Measurements from ENCODE around the gene RAB3GAP2. TPM values are rescaled to one million over a fixed set of nuclear protein-coding genes. Genes with fewer than 3 reads are reported as not detected.

RAB3GAP2 gene
- total and polyA plus RNA-seq, 2 of the 13 experiments (the other 11 are each of a cell fraction or from before 2014, with no cell fraction given), result 22.6 to 25.0 TPM

- no peak for FAIRE-seq
- no peak overlapping the region for H3K27ac ChIP-seq (ENCODE audit: extremely low read length, insufficient read depth, low read length)
- in situ Hi-C loops (cut with HindIII; ENCODE audit: extremely low pct_ligation_motif_present, low pct_unique_long_range_greater_than_20kb) (no loop called here), intact Hi-C loops (cut with micrococcal nuclease; ENCODE audit: unreplicated experiment) (no loop called here)
- H4K20me1 ChIP-seq (ENCODE audit: insufficient read depth, low read length), result no peaks in the 10 kb centered on the region
- H3K27me3 ChIP-seq (ENCODE audit: control insufficient read depth in 1 of 2, insufficient read depth in 2 of 2, low read length in 2 of 2), result no peaks in the 10 kb centered on the region
- no peak overlapping the region for H2AFZ ChIP-seq (ENCODE audit: low read length)
- no peak overlapping the region for H3K9ac ChIP-seq (ENCODE audit: insufficient read depth, low read depth, low read length)
- 17% methylated on average over 3 of the region's 3 CpGs for WGBS (ENCODE audit: low lambda C conversion rate)
- H3K9me3 ChIP-seq (ENCODE audit: low read length), result no peaks in the 10 kb centered on the region
- ChIA-PET CTCF (ENCODE audit: low intra/inter-chr PET ratio, low total read pairs) (no interaction called here), POLR2A (no interaction called here)
- no peak for DNase-seq (ENCODE audit: low spot score)
- H3K4me3 ChIP-seq (replicated peaks in 1 of 3; ENCODE audit: insufficient read depth in 1 of 3, low read depth in 2 of 3, low read length in 3 of 3), result no peak overlapping the region
- TF ChIP-seq, protein P1, sequence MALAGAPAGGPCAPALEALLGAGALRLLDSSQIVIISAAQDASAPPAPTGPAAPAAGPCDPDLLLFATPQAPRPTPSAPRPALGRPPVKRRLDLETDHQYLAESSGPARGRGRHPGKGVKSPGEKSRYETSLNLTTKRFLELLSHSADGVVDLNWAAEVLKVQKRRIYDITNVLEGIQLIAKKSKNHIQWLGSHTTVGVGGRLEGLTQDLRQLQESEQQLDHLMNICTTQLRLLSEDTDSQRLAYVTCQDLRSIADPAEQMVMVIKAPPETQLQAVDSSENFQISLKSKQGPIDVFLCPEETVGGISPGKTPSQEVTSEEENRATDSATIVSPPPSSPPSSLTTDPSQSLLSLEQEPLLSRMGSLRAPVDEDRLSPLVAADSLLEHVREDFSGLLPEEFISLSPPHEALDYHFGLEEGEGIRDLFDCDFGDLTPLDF (CRISPR knock-in tag; IDR thresholded peaks at IDR 0.05), result no peak
- no peak for TF ChIP-seq MIXL1 (CRISPR knock-in tag; IDR thresholded peaks at IDR 0.05)
- no peaks in the 10 kb centered on the region for H3K4me1 ChIP-seq (ENCODE audit: insufficient read depth, low read length)
- no peak overlapping the region for H3K4me2 ChIP-seq (ENCODE audit: low read depth, low read length)
- H3K79me2 ChIP-seq (ENCODE audit: insufficient read depth, low read length), result no peaks in the 10 kb centered on the region
- no peaks in the 10 kb centered on the region for H3K36me3 ChIP-seq (replicated peaks in 1 of 2; ENCODE audit: control insufficient read depth in 1 of 2, insufficient read depth in 2 of 2, low read length in 2 of 2)
- no TSS peak for BruUV-seq (replicated peaks)
- ATAC-seq, result no peak
Measured at GRCh38 chr1:220307607-220308006, 35.4 kb upstream of the RAB3GAP2 start.

DNA sequence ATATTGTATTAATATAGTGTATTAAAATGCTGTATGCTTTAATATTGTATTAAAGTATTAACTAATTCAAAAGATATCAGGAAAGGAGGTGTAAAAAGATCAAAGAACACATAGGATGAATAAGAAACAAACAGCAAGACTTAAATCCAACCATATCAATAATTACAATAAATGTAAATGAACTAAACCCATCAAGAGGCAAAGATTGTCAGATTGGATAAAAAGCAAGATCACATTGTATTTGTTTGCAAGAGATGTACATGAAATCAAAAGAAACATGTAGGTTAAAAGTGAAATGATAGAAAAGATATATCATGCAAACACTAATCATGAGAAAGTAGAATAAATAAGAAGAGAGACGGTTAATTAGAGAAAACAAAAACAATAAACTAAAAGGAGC lies 34.1 kb upstream of the RAB3GAP2 start:
- ATAC-seq (no peak), DNase-seq (ENCODE audit: low spot score) (no peak), FAIRE-seq (no peak)
- H2AFZ ChIP-seq (ENCODE audit: low read length), result no peak overlapping the region
- H3K36me3 ChIP-seq (replicated peaks in 1 of 2; ENCODE audit: control insufficient read depth in 1 of 2, insufficient read depth in 2 of 2, low read length in 2 of 2), result no peaks in the 10 kb centered on the region
- no peak overlapping the region for H3K27ac ChIP-seq (ENCODE audit: extremely low read length, insufficient read depth, low read length)
- H3K9ac ChIP-seq (ENCODE audit: insufficient read depth, low read depth, low read length), result no peak overlapping the region
- H4K20me1 ChIP-seq (ENCODE audit: insufficient read depth, low read length), result no peaks in the 10 kb centered on the region
- in situ Hi-C loops (cut with HindIII; ENCODE audit: extremely low pct_ligation_motif_present, low pct_unique_long_range_greater_than_20kb) (no loop called here), intact Hi-C loops (cut with micrococcal nuclease; ENCODE audit: unreplicated experiment) (no loop called here)
- H3K27me3 ChIP-seq (ENCODE audit: control insufficient read depth in 1 of 2, insufficient read depth in 2 of 2, low read length in 2 of 2), result no peaks in the 10 kb centered on the region
- H3K79me2 ChIP-seq (ENCODE audit: insufficient read depth, low read length), result no peaks in the 10 kb centered on the region
- ChIA-PET POLR2A (no interaction called here), CTCF (ENCODE audit: low intra/inter-chr PET ratio, low total read pairs) (no interaction called here)
- WGBS (ENCODE audit: low lambda C conversion rate), result 0% methylated on average over 1 of the region's 1 CpG
- no peaks in the 10 kb centered on the region for H3K4me1 ChIP-seq (ENCODE audit: insufficient read depth, low read length)
- no peak overlapping the region for H3K4me2 ChIP-seq (ENCODE audit: low read depth, low read length)
- H3K4me3 ChIP-seq (replicated peaks in 1 of 3; ENCODE audit: insufficient read depth in 1 of 3, low read depth in 2 of 3, low read length in 3 of 3), result no peak overlapping the region
- no peaks in the 10 kb centered on the region for H3K9me3 ChIP-seq (ENCODE audit: low read length)
- BruUV-seq (replicated peaks), result no TSS peak
- no peak for TF ChIP-seq ZMYM3 (CRISPR knock-in tag; IDR thresholded peaks at IDR 0.05)
- TF ChIP-seq ZNF75D (CRISPR knock-in tag; IDR thresholded peaks at IDR 0.05; ENCODE audit: borderline replicate concordance), result no peak
- no peak for TF ChIP-seq PHF21A (CRISPR knock-in tag; IDR thresholded peaks at IDR 0.05)
- TF ChIP-seq ZNF383 (CRISPR knock-in tag; IDR thresholded peaks at IDR 0.05; ENCODE audit: borderline replicate concordance), result no peak
- TF ChIP-seq LCORL (IDR thresholded peaks at IDR 0.05), result no peak
- TF ChIP-seq LCORL (CRISPR knock-in tag; IDR thresholded peaks at IDR 0.05), result no peak
- TF ChIP-seq NKX3-1 (CRISPR knock-in tag; IDR thresholded peaks at IDR 0.05), result no peak
- TF ChIP-seq E2F5 (CRISPR knock-in tag; conservative IDR thresholded peaks at IDR 0.05), result no peak
- TF ChIP-seq NFIC (IDR thresholded peaks at IDR 0.05; ENCODE audit: low read length), result no peak
- no peak for TF ChIP-seq NR2F1 (CRISPR knock-in tag; IDR thresholded peaks at IDR 0.05)
- TF ChIP-seq, protein P2, sequence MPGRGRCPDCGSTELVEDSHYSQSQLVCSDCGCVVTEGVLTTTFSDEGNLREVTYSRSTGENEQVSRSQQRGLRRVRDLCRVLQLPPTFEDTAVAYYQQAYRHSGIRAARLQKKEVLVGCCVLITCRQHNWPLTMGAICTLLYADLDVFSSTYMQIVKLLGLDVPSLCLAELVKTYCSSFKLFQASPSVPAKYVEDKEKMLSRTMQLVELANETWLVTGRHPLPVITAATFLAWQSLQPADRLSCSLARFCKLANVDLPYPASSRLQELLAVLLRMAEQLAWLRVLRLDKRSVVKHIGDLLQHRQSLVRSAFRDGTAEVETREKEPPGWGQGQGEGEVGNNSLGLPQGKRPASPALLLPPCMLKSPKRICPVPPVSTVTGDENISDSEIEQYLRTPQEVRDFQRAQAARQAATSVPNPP (CRISPR knock-in tag; IDR thresholded peaks at IDR 0.05), result no peak
- TF ChIP-seq, protein P3, sequence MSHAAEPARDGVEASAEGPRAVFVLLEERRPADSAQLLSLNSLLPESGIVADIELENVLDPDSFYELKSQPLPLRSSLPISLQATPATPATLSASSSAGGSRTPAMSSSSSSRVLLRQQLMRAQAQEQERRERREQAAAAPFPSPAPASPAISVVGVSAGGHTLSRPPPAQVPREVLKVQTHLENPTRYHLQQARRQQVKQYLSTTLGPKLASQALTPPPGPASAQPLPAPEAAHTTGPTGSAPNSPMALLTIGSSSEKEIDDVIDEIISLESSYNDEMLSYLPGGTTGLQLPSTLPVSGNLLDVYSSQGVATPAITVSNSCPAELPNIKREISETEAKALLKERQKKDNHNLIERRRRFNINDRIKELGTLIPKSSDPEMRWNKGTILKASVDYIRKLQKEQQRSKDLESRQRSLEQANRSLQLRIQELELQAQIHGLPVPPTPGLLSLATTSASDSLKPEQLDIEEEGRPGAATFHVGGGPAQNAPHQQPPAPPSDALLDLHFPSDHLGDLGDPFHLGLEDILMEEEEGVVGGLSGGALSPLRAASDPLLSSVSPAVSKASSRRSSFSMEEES (CRISPR knock-in tag; IDR thresholded peaks at IDR 0.05), result no peak
